RKO (cell line): Measurements from ENCODE around the gene NLGN4Y.
"Not testable (repeated sequence)": the region's sequence is repeated elsewhere in the genome, so short reads cannot be mapped to it uniquely, and the experiment has no call there.

Experiments used
- DNase-seq: peaks from one replicate; pipeline ENCODE4 v3.0.0-alpha.2; 2016; ENCODE audit warnings: low spot score

The NLGN4Y gene

DNA sequence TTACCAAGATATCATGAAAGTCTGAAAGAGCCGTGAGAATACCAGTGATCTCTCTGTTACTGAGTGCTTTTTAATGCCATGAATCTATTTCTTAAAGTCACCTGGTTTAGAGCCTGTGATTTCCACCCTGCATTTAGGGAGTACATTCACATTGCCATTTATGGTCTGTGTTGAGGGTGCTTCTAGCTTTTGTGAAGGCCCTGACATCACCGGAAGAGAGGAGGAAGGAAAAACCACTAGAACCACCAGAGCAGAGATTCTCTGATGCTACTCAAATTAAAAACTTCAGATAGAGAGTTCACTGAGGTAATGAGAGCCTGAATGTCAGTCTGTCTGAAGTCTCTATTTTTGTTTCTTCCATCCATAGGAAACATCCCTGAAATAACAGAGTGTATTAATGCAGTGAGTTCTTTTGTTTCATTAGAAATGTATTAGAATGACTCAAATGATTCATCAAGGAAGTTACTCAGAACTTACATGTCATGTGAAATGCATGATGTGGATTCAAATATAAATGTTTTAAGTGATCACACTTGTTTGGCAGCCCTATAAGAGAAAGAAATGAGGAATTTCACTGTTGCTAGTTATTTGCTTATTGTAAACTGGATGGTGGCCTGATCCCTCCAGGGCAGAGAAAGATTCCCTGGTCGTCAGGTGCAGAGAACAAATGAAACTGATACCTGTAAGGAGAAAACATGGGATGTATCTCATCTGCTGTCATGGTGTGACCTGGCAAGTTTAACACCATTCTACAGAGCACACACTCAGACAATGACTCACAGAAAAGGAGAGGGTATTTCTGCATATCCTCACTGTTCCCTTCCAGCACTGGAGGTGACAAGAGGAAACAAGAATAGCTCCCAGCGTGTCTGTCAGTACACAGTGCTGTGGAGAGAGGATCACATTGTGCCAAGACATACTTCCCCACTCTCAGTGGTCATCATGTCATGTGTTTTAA, 310.1 kb downstream of the NLGN4Y start:
- DNase-seq = no peak

DNA sequence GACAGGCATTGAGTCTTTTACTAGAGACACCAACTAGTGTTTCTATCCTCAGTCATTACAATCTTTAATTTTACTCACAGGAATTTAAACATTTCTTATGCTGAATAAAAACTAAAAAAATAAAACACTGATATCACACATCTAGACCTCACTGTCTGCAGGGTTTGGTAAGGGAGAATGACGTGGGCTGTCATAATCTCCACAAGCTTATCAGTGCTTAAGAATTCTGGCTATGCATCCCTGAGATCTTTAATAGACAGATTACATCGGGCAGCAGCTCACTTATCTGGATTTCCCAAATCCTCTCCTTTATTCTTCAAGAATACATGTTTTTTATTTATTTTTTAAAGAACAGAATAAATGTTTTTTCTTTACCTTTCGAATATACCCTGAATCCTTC, 313.1 kb downstream of the NLGN4Y start:
- no peak for DNase-seq

GRCh38 chrY:14850734-14851133, 326.4 kb downstream of the NLGN4Y start:
- no peak for DNase-seq

DNA sequence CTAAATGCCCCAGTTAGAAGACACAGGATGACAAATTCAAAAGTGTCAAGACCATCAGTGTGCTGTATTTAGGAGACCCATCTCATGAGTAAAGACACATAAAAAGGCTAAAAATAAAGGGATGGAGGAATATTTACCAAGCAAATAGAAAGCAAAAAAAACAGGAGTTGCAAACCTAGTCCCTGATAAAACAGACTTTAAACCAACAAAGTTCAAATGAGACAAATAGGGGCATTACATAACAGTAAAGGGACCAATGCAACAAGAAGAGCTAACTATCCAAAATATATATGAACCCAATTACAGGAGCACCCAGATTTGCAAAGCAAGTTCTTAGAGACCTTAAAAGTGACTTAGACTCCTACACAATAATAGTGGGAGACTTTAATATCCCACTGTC, 336.1 kb downstream of the NLGN4Y start:
- no peak for DNase-seq

- not testable (repeated sequence) for DNase-seq
Measured at GRCh38 chrY:14861033-14861432, 336.7 kb downstream of the NLGN4Y start.

GRCh38 chrY:14871971-14872370, 347.6 kb downstream of the NLGN4Y start:
- no peak for DNase-seq
